HG02970 (cell line): ENCODE results near the gene BZW2.
A peak's percentile ranks its signal among the peaks of the same experiment; 100 is the strongest.

Source experiments
- ATAC-seq: cut with Tn5 transposase; IDR thresholded peaks from one replicate; pipeline ENCODE4 v1.9.1; 2021; ENCODE audit warnings: mild to moderate bottlenecking, moderate library complexity, moderate number of reproducible peaks; ENCODE audit not compliant: unreplicated experiment, low FRiP score

The BZW2 gene

GRCh38 chr7:16744518-16745250, 98.7 kb downstream of the BZW2 start:
- no peak for ATAC-seq

DNA sequence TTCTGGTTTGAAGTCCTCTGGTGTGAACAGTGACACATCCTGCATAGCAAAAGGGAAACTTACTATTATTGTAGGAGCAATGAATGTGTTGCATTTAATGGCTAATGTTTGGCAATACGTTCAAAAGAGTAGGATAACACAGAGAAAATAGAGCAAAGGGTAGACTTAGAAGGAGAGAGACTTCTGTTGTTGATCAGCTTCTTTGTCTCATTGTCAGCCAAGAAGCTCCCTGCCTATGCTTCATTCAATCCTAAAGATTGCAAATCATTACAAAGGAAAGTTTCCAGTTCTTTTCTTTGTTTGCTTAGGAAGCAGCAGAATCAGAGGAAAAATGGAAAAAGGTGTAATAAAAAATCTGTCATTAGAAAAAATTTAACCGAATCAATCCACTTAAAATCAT, 99.7 kb downstream of the BZW2 start:
- ATAC-seq, result no peak

DNA sequence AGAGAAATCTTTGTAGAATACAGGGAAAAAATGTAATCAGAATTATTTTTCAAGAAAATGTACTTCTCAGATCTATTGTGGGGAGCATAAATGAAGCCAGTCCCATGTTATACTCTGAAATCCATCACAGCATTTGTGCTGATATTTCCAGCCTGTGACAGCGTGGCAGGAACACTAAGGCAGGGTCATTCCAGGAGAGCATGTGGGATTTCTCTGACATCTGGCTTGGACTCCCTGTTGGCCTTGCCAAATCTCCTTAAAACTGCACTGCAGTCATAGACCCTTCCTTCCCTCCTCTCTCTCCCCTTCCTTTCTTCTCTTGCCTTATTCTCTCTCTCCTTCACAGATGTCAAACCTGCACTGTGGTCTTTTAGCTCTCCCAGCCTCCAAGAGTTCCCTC, 101.1 kb downstream of the BZW2 start:
- no peak for ATAC-seq

DNA sequence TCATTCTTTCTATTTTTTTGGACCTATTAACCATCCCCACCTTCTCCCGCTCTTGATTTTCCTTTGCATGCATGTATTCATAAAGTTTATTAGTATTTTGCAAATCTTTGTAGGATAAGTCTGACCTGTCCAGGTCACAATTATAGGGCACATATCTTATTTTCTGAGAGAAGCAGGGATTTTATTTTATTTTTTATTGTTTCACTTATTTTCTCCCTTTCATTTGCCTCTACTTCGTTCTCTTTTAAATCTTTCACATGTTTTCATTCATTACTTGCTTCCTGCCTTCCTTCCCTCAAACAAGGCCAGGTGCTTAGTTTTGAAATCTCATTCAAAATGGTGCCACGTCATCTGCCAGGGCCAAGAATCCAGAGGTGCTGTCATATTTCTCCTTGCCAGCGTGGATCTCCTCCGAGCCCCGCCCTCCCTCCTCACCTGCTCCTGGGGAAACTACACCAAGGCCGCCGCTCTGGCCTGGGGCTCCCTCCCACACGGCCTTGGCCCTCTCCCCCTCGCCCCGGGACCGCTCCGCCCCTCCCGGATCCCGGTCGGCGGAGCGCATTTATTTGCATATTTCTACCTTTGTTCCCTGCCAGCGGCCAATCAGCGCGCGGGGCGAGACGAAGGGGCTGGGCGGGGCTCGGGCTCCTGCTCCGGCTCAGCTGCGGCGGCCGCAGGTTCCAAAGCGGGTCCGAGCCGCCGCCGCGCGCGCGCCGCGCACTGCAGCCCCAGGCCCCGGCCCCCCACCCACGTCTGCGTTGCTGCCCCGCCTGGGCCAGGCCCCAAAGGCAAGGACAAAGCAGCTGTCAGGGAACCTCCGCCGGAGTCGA, 107.3 kb downstream of the BZW2 start, which contains the start of gene TSPAN13:
TSS of gene TSPAN13 (plus strand) at position 654 of the 830 bp plus-strand sequence. CDS start 213 bp downstream, outside the sequence.
- peak; percentile 45 for ATAC-seq

- ATAC-seq, result no peak
These were observed 108.2 kb downstream of the BZW2 start for GRCh38 chr7:16753932-16754855.

DNA sequence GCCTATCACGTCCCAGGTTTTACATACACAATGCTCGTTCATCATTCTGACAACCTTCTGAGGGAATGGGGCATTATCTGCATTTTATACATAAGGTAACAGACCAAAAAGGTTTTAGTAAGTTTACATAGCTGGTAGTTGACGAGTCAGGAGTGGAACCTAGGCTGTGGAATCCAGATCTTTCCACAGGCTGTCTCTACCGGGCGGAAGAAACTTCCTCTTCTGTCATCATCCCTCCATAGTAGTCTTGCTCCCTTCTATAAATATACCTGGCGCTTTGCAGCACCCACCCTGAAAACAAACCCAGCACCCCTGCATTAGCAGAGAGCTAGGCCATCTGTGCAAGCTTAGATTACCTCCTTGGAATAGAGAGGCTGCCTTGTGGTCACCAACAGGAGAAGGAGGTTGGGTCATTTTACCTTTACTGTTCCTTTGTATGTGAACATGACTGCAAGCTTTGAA, 108.9 kb downstream of the BZW2 start:
- ATAC-seq, result no peak

GRCh38 chr7:16755397-16755796, 109.4 kb downstream of the BZW2 start:
- no peak for ATAC-seq
